Stomach (tissue), 4 donors: ENCODE results near the gene LRRC4C.

Experiments
- EP300 ChIP-seq: sonication (generic); formaldehyde crosslinking; IDR thresholded peaks from one replicate; pipeline ENCODE4 v1.6.1; 2017; ENCODE audit warnings: antibody characterized with exemption
- POLR2A ChIP-seq, 4 donors: fragments of 450-650 bp; IDR thresholded peaks; one replicate each; pipeline ENCODE4 v1.6.1; 2016; ENCODE audit warnings: antibody characterized with exemption in 4 of 4, control low read depth in 2 of 4, mild to moderate bottlenecking in 1 of 4, moderate library complexity in 1 of 4
- TF ChIP-seq, protein P1 (sequence below), 7 experiments: fragments of 450-650 bp in 4 of 7; fragments of 200-600 bp in 3 of 7; sonication (generic) in 3 of 7; IDR thresholded peaks; one replicate each; pipeline ENCODE4 v1.5.1; 2016 to 2019; ENCODE audit warnings: antibody characterized with exemption in 7 of 7, control low read depth in 2 of 7, mild to moderate bottlenecking in 1 of 7

DNA sequence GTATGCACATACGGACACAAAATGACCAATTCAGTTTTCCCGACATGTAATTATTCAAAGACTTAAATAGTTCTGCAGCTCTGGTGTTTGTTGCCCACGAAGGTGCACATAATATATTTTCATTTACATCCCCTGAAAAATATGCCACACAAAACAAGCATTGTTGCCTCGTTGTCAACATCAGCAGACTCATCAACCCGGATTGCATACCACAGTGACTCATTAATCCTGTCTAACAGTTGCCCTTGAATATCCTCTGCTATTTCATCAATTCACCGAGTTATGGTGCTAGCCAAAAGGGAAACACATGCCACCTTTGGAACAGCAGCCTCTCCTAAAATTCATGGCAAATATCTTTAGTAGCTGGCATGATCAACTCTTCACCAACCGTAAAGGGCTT lies 582.2 kb downstream of the LRRC4C start:
- TF ChIP-seq, protein P1, sequence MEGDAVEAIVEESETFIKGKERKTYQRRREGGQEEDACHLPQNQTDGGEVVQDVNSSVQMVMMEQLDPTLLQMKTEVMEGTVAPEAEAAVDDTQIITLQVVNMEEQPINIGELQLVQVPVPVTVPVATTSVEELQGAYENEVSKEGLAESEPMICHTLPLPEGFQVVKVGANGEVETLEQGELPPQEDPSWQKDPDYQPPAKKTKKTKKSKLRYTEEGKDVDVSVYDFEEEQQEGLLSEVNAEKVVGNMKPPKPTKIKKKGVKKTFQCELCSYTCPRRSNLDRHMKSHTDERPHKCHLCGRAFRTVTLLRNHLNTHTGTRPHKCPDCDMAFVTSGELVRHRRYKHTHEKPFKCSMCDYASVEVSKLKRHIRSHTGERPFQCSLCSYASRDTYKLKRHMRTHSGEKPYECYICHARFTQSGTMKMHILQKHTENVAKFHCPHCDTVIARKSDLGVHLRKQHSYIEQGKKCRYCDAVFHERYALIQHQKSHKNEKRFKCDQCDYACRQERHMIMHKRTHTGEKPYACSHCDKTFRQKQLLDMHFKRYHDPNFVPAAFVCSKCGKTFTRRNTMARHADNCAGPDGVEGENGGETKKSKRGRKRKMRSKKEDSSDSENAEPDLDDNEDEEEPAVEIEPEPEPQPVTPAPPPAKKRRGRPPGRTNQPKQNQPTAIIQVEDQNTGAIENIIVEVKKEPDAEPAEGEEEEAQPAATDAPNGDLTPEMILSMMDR (IDR thresholded peaks at IDR 0.05), result no peak
- TF ChIP-seq POLR2A (IDR thresholded peaks at IDR 0.05) (no peak), EP300 (no peak)
